GM10266 (cell line): ENCODE results near the gene XYLT1.

ENCODE experiments used
- DNase-seq: peaks from one replicate; pipeline ENCODE4 v3.0.0; 2012; ENCODE audit errors: extremely low spot score
- TF ChIP-seq, protein P1 (sequence below): IDR thresholded peaks from 2 replicates; pipeline ENCODE4 v1.5.1; 2012; ENCODE audit warnings: mild to moderate bottlenecking, low read depth; ENCODE audit not compliant: control insufficient read depth, insufficient read depth; ENCODE audit errors: missing control alignments

XYLT1 gene

DNA sequence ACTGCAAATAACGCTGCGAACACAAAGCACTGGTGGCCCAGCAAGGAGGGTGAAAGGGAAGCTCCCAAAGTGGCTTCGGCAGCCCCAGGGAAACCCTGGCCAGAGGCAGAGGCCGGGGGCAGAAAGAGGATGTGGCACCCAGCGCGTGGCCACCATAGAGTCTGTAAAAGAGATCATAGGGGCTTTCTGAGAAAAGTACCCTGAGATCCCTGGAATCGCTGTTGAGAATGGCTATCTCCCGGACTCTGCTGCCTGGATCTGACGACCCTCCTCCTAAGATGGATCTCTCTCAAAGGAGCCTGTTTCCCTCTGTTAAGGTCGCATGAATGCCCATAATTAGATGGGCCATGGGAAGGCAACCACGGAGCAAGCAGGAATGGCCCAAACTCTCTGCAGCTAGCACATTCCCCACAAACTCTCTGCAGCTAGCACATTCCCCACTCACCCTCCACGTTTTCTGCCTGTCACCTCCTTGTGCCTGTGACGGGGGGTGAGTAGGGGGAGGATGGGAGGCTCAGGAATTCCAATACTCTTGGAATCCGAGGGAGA lies 364.4 kb downstream of the XYLT1 start:
- TF ChIP-seq, protein P1, sequence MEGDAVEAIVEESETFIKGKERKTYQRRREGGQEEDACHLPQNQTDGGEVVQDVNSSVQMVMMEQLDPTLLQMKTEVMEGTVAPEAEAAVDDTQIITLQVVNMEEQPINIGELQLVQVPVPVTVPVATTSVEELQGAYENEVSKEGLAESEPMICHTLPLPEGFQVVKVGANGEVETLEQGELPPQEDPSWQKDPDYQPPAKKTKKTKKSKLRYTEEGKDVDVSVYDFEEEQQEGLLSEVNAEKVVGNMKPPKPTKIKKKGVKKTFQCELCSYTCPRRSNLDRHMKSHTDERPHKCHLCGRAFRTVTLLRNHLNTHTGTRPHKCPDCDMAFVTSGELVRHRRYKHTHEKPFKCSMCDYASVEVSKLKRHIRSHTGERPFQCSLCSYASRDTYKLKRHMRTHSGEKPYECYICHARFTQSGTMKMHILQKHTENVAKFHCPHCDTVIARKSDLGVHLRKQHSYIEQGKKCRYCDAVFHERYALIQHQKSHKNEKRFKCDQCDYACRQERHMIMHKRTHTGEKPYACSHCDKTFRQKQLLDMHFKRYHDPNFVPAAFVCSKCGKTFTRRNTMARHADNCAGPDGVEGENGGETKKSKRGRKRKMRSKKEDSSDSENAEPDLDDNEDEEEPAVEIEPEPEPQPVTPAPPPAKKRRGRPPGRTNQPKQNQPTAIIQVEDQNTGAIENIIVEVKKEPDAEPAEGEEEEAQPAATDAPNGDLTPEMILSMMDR: no peak
- DNase-seq: peak; percentile 33

DNA sequence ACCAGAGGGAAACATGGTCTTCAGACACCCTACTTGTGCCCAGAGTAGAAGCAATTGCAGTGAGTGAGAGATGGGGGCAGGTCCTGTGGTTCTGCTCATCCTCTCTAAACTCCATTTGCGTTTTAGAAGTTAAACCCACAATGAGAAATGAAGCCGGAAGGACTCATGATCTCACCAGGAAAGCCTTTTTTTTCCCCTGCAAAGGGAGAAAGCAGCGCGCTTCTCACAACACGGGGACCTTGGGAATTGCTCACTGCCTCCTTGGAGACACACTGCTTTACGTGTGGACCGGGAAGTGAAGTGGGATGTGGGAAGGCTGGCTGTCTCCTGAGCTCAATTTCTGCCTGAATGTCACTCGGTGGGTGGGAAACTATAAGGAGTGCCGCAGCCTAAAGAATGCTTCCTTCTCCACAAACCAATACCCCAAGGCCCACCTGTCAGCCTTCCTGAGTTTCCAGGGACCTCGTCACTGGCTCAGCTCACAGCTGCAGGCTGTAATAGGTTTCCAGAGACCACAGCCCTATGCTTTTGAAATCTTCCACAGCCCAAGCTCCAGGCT lies 365.4 kb downstream of the XYLT1 start:
- DNase-seq: no peak
- TF ChIP-seq, protein P1: no peak

DNA sequence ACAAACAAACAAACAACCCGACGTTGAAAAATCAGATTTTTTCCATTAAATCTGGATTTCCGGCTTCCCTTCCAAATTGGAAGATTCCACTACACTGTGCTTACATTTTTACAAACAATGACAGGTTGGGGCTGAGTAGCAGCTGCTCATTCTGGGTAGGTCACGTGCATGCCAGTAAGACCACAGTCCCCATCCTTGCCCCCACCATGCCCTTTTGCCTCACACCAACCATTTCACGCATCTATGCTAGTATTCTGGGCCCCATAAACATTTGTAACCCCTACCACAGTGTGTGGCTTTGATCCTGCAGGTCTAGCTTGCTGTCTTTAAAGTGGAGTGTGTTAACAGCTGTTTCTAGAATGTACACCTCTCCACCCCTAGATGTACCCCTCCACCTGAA lies 366.1 kb downstream of the XYLT1 start:
- DNase-seq: no peak
- TF ChIP-seq, protein P1: no peak

DNA sequence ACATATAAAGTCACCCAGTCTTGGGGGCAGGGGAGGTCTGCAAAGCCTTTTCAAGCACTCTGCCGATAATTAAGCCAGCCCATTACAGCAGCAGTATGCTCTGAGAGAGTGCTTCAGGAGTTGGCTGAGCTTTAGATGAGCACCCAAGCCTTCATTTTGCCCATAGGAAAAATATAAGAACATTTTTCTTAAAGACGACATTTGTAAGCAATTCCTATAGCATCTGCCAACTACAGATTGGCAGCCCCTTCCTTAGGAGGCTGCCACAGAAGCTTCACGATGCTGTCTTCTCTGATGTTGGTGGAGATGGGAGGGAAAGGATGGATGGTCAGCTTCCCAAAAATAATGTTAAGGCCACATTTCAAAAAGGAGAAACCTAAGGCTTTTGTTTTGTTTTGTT lies 367.5 kb downstream of the XYLT1 start:
- TF ChIP-seq, protein P1: no peak
- DNase-seq: no peak

DNA sequence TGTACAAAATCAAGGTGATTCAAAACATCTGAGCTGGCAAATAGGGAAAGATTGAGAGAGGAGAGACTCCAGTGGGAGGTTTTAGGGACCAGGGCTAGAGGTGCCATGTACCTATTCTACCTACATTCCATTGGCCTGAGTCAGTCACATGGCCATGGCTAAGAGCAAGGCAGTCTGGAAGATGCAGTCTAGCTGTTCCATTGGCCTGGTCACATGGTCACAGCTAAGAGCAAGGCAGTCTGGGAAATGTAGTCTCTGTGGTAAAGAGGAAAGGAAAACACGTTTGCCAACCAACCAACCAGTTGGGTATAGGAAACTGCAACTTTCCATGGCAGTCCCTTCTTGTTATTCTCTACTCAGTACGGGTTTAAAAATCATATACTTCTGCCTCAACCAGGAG lies 369.1 kb downstream of the XYLT1 start:
- DNase-seq: no peak
- TF ChIP-seq, protein P1: no peak

DNA sequence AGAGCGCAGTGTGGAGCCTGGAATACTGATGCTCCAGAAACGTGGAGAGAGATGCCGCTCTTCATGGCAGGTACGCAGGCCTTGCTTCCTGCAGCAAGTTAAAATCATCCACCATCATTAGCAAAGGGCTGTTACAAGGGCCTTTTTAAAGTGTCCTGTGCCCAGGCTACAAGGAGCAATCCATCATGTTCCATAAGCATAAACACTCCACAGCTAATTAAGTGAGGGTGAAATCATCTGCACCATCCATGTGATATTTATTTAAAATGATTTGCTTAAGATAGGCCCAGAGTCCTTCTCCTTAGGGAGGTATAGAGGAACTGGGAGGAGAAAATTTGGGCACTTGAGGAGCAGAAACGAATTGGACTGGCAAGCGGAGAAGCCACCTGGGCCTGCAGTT lies 372.1 kb downstream of the XYLT1 start:
- no peak for DNase-seq
- TF ChIP-seq, protein P1: no peak

DNA sequence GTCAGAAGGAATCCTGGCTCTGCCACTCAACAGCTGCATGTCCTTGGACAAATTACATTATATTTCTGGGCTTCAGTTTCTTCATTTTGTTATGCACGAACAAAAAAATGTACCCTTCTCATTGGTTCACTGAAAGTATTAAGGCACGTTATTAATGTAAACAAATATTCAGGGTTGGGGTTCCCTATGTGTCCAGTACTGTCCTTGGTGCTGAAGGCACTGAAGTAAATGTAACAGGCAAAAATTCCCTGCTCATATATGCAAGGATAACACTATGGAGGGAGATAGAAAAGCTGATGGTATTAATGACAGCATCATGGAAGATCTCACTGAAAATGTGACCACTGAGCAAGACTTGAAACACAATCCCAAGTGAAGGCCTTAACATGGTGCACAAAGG lies 386.6 kb downstream of the XYLT1 start:
- TF ChIP-seq, protein P1: no peak
- DNase-seq: no peak
